HT-29 (cell line): ENCODE measurements around the gene FAM193A. TPM values are rescaled to one million over a fixed set of nuclear protein-coding genes. Genes with fewer than 3 reads are reported as not detected.
"Not testable (repeated sequence)": the region's sequence is repeated elsewhere in the genome, so short reads cannot be mapped to it uniquely, and the experiment has no call there.

Experiments
- DNase-seq: peaks from one replicate; pipeline ENCODE4 v3.0.0-alpha.2; 2015; ENCODE audit warnings: low spot score
- total RNA-seq: library from RNA; depleted of rRNA; stranded (reverse); fragments of >200 nt; shearing (Covaris generic); gene quantifications from 2 replicates; pipeline ENCODE4 v1.2.3, GENCODE V29; 2014; rRNA removed

The FAM193A gene
- total RNA-seq, result 13.5 and 13.8 TPM in 2 replicates

- DNase-seq, result peak; percentile 98
These were observed at the start of gene FAM193A for GRCh38 chr4:2536193-2537010. Gene FAM193A (plus strand): TSS chr4:2536647. CDS start chr4:2536916, 269 bp downstream.

GRCh38 chr4:2486981-2487380 is 49.5 kb upstream of the FAM193A start:
- no peak for DNase-seq

DNA sequence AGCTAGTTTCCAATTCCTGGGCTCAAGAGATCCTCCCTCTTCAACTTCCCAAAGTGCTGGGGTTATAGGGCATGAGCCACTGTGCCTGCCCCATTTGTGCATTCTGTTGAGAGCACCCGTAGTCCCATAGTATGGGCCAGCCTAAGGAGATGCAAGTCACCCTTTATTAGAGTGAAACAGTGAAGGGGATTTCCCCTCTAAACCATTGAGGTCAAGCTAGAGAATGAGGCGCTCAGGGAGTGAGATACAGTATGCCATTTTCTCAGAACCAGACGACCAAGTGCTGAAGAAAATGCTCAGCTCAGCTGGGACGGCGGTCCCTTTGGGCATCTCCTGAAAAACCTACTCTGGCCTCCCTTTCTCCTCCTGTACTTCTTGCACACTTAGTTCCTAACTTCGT is 48.8 kb upstream of the FAM193A start:
- no peak for DNase-seq

- no peak for DNase-seq
These were observed 47.2 kb upstream of the FAM193A start for GRCh38 chr4:2489081-2489805.

- no peak for DNase-seq
These were observed 46.5 kb upstream of the FAM193A start for GRCh38 chr4:2489841-2490552.

GRCh38 chr4:2492970-2493369 is 43.5 kb upstream of the FAM193A start:
- no peak for DNase-seq

DNA sequence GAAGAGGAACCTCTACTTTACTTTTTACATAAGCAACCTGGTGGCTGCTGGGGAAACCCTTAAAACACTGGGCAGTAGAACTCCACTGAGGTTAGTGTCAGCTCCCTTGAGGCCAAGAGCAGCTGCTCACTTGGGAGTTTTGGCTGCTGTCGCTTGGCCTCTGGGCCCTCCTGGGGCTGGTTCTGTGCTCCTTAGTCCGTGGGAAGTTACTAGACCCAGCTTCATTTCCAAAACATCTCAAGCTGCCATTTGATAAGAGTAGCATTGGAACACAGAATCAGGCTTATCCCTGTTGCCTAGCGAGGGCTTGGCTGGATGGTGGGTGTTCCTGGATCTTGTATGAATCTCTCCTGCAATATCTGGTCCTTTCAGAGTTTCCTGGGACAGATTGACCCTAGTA is 41.5 kb upstream of the FAM193A start:
- no peak for DNase-seq

GRCh38 chr4:2497324-2497723 is 39.1 kb upstream of the FAM193A start:
- DNase-seq, result no peak

DNA sequence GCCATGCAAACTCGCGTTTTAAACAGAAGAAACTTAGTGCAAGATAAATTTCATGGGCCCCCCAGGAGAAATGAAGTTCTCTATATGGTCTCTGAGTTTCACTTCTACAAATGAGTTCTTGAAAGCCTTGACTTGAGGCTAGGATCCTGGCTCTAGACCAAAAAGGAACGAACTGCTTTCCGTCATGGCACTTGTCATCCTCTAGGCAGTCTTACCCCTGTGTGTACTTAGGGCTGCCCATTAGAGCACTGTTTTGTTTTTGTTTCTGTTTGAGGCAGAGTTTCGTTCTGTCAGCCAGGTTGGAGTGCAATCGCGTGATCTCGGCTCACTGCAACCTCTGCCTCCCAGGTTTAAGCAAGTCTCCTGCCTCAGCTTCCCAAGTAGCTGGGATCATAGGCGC is 38.5 kb upstream of the FAM193A start:
- no peak for DNase-seq

DNA sequence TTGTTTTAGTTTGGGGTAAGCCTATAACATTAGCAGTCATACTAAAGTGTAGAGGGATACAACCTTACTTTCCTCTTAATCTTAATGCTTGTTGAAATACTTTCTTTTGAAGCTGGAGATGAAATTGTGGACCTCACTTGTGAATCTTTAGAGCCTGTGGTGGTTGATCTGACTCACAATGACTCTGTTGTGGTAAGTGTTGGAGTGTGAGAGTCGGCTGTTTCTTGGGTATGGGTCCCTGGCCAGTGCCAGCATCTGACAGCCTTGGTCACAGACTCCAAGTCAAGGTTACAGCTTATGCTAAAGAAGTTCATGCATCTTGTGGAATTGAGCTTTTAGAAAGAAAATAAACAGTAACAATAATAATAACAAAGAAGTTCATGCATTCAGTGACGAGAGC is 35.9 kb upstream of the FAM193A start:
- DNase-seq, result no peak

- no peak for DNase-seq
These were observed 35.3 kb upstream of the FAM193A start for GRCh38 chr4:2501034-2501594.

GRCh38 chr4:2503809-2504208 is 32.6 kb upstream of the FAM193A start:
- no peak for DNase-seq

DNA sequence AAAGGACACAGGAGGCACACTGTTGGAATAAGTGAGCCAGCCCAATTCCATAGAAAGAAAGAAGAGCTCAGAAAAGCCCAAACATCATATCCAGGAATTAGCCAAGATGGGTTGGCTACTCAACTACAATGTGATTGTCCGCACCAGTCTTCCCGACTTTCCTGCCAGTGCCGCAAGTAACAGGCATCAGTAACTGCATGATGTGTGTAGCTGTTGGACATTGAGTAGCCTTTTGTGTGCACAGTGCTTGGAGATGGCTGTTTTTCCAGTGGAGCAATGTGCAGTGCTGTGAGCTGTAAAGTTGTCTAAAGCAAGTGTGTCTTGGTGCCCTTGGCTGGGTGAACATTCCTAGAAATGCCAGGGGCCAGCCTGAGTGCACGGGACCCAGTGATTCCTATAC is 29.2 kb upstream of the FAM193A start:
- no peak for DNase-seq

DNA sequence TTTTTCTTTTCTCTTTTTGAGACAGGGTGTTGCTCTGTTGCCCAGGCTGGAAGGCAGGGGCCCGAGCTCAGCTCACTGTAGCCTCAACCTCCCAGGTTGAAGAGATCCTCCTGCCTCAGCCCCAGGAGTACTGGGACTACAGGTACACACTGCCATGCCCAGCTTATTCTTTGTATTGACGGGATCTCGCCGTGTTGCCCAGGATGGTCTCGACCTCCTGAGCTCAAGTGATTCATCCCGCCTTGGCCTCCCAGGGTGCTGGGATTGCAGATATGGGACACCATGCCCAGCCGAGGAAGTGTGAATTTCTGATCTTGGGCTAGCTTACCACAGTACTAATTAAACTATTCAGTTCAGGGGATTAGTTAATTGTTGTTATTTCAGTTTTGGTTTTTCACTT is 28.6 kb upstream of the FAM193A start:
- no peak for DNase-seq

GRCh38 chr4:2510351-2511259 is 25.8 kb upstream of the FAM193A start:
- DNase-seq, result no peak

GRCh38 chr4:2511645-2512131 is 24.8 kb upstream of the FAM193A start:
- DNase-seq, result no peak

- no peak for DNase-seq
These were observed 23.9 kb upstream of the FAM193A start for GRCh38 chr4:2512396-2513135.

- not testable (repeated sequence) for DNase-seq
These were observed 22.3 kb upstream of the FAM193A start for GRCh38 chr4:2514193-2514592.

- not testable (repeated sequence) for DNase-seq
These were observed 21.5 kb upstream of the FAM193A start for GRCh38 chr4:2514944-2515343.
